Subcutaneous abdominal adipose tissue (tissue), 5 donors: Measurements from ENCODE around the gene ANGPTL5.

ENCODE experiments used
- H3K27ac ChIP-seq: one replicate; pipeline ENCODE4 v1.7.0; 2013; ENCODE audit warnings: low read depth, mild to moderate bottlenecking, inconsistent platforms, low read length, moderate library complexity
- H3K27me3 ChIP-seq, 5 donors: one replicate each; pipeline ENCODE4 v1.7.0; 2013; ENCODE audit warnings: low read length in 5 of 5, inconsistent platforms in 1 of 5; ENCODE audit not compliant: control insufficient read depth in 5 of 5, insufficient read depth in 4 of 5
- H3K36me3 ChIP-seq, 5 donors: one replicate each; pipeline ENCODE4 v1.7.0; 2013; ENCODE audit warnings: low read length in 5 of 5; ENCODE audit not compliant: control insufficient read depth in 5 of 5, insufficient read depth in 5 of 5
- H3K4me1 ChIP-seq, 5 donors: one replicate each; pipeline ENCODE4 v1.7.0; 2013; ENCODE audit warnings: low read length in 5 of 5, mild to moderate bottlenecking in 3 of 5, moderate library complexity in 1 of 5; ENCODE audit not compliant: control insufficient read depth in 5 of 5, insufficient read depth in 5 of 5
- H3K4me3 ChIP-seq, 5 donors: one replicate each; pipeline ENCODE4 v1.7.0; 2013; ENCODE audit warnings: low read length in 5 of 5, low read depth in 1 of 5
- H3K9ac ChIP-seq, 5 donors: one replicate each; pipeline ENCODE4 v1.7.0; 2013; ENCODE audit warnings: low read length in 5 of 5, mild to moderate bottlenecking in 4 of 5, moderate library complexity in 3 of 5
- H3K9me3 ChIP-seq, 5 donors: one replicate each; pipeline ENCODE4 v1.7.0; 2013; ENCODE audit warnings: low read length in 5 of 5; ENCODE audit not compliant: control insufficient read depth in 5 of 5
- donor health status: healthy.
- donor health status: healthy.
- donor health status: healthy.
- donor health status: healthy.
- donor health status: healthy.

Gene ANGPTL5

DNA sequence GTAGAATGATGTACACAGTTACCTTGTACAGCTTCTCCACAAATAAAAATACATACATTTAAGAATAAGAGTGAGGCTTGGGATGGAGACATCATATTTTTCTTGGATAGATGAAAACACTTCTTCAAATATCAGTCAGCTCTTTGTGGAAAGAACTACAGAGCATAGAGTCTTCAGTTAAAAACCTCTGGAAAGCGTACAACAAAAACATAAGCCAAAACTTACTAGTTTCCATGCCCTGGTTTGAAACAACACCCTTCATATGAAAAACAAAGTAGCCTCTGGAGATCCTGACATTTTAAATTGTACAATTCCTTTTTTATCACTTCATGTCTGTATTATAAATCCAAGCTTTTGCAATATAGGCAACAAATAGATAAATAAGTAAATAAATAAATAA, 8.5 kb downstream of the ANGPTL5 start:
- H3K27me3 ChIP-seq = no peaks in the 10 kb centered on the region
- peaks cover 0 to 5% (median 0%) of the 10 kb centered on the region in 5 donors for H3K4me1 ChIP-seq
- no peak overlapping the region for H3K27ac ChIP-seq
- H3K9ac ChIP-seq = no peak overlapping the region
- H3K9me3 ChIP-seq = no peaks in the 10 kb centered on the region
- no peaks in the 10 kb centered on the region for H3K36me3 ChIP-seq
- no peak overlapping the region for H3K4me3 ChIP-seq

DNA sequence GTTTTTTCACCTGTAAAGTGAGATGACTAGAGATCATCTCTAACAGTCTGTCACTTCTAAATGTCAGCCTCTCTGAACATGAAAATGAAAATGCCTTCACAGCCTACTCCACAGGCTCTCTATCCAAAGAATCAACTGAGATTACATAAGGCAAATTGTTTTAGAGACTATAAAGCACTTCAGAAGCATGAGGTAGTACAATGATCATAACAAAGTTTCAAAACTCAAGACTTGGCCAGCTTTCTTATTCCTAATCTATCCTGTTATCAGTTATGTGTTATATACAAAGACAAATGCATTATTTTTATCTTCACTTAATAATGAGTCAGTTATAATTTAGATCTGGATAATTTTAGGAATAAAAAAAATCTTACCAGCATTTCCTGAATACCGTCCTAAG, 21.8 kb downstream of the ANGPTL5 start:
- H3K4me1 ChIP-seq = no peaks in the 10 kb centered on the region
- no peak overlapping the region for H3K4me3 ChIP-seq
- no peak overlapping the region for H3K9ac ChIP-seq
- no peaks in the 10 kb centered on the region for H3K9me3 ChIP-seq
- H3K36me3 ChIP-seq = no peaks in the 10 kb centered on the region
- no peaks in the 10 kb centered on the region for H3K27me3 ChIP-seq
- no peak overlapping the region for H3K27ac ChIP-seq

- H3K9ac ChIP-seq = no peak overlapping the region
- no peaks in the 10 kb centered on the region for H3K9me3 ChIP-seq
- H3K4me1 ChIP-seq = no peaks in the 10 kb centered on the region
- no peak overlapping the region for H3K27ac ChIP-seq
- no peaks in the 10 kb centered on the region for H3K27me3 ChIP-seq
- no peak overlapping the region for H3K4me3 ChIP-seq
- no peaks in the 10 kb centered on the region for H3K36me3 ChIP-seq
These were observed 26.6 kb downstream of the ANGPTL5 start for GRCh38 chr11:101889767-101890166.

DNA sequence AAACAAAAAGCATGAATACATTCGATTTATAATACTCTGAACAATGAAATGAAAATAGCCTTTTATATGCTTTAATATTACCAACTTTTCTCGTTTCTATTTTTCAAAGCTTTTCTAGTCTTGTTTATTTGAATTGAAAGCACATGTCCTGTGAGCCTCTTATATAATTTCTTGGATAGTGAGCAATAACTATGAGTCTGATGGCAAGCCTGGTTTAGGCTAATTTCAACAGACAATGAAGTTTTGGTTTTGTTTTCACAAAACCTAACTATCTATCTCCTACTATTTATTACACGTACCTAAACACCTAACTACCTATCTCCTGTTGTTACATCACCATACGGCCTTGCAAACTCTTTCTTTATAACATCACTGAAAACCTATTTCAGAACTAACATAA, 30.7 kb downstream of the ANGPTL5 start:
- Histone ChIP-seq H3K27me3 (no peaks in the 10 kb centered on the region), H3K4me3 (no peak overlapping the region), H3K9me3 (no peaks in the 10 kb centered on the region), H3K9ac (no peak overlapping the region), H3K36me3 (no peaks in the 10 kb centered on the region), H3K4me1 (no peaks in the 10 kb centered on the region), H3K27ac (no peak overlapping the region)

- H3K27ac ChIP-seq = no peak overlapping the region
- no peaks in the 10 kb centered on the region for H3K36me3 ChIP-seq
- no peak overlapping the region for H3K4me3 ChIP-seq
- H3K4me1 ChIP-seq = no peaks in the 10 kb centered on the region
- no peaks in the 10 kb centered on the region for H3K9me3 ChIP-seq
- no peaks in the 10 kb centered on the region for H3K27me3 ChIP-seq
- no peak overlapping the region for H3K9ac ChIP-seq
These were observed 34.7 kb downstream of the ANGPTL5 start for GRCh38 chr11:101881586-101881985.

GRCh38 chr11:101880222-101880621, 36.1 kb downstream of the ANGPTL5 start:
- no peak overlapping the region for H3K9ac ChIP-seq
- H3K36me3 ChIP-seq = no peaks in the 10 kb centered on the region
- H3K4me1 ChIP-seq = no peaks in the 10 kb centered on the region
- H3K9me3 ChIP-seq = no peaks in the 10 kb centered on the region
- no peaks in the 10 kb centered on the region for H3K27me3 ChIP-seq
- H3K27ac ChIP-seq = no peak overlapping the region
- H3K4me3 ChIP-seq = no peak overlapping the region

GRCh38 chr11:101872171-101872882, 44.0 kb downstream of the ANGPTL5 start:
- H3K36me3 ChIP-seq = no peaks in the 10 kb centered on the region
- no peaks in the 10 kb centered on the region for H3K9me3 ChIP-seq
- H3K4me3 ChIP-seq = no peak overlapping the region
- H3K27me3 ChIP-seq = no peaks in the 10 kb centered on the region
- no peaks in the 10 kb centered on the region for H3K4me1 ChIP-seq
- no peak overlapping the region for H3K27ac ChIP-seq
- H3K9ac ChIP-seq = no peak overlapping the region

DNA sequence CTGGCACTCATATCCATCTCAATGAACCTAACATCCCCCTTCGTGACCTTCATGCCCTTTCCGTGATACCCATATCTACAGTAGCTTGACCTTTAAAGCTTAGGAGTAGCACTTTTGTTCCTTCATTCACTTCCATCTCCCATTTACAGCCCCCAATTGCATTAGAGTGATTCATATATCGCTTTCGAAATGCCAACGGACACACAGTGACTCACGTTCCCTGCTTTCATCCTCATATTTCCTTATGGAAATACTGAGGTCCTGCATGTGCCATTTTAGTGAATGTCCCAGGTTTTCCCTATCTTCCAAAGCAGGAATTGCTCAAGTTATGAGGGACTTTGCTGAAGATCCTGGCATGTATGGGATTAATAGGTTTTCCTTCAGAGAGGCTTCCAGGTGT, 45.8 kb downstream of the ANGPTL5 start:
- H3K4me1 ChIP-seq = no peaks in the 10 kb centered on the region
- no peaks in the 10 kb centered on the region for H3K9me3 ChIP-seq
- no peaks in the 10 kb centered on the region for H3K27me3 ChIP-seq
- no peak overlapping the region for H3K4me3 ChIP-seq
- no peak overlapping the region for H3K27ac ChIP-seq
- no peaks in the 10 kb centered on the region for H3K36me3 ChIP-seq
- no peak overlapping the region for H3K9ac ChIP-seq

DNA sequence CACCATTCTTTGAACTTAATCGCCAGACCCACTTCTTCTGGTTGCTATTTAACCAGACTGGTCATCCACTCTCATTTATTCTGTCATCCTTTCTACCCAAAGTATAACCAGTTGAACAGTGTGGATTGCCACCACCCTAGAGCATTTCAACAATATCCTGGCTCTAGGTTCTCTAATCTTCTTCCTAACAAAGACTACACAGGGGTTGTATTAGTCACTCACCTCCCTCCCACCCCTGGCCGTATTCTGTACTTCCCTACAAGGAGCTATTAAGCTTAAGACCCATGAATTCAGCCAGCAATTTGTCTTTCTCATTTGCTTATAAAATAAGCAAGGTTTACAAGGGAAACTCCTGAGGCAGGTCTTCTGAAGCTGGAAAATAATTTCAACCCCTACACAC, 48.4 kb downstream of the ANGPTL5 start:
- Histone ChIP-seq H3K4me3 (no peak overlapping the region), H3K9ac (no peak overlapping the region), H3K4me1 (no peaks in the 10 kb centered on the region), H3K27ac (no peak overlapping the region), H3K36me3 (no peaks in the 10 kb centered on the region), H3K27me3 (no peaks in the 10 kb centered on the region), H3K9me3 (peaks cover 0 to 3% (median 0%) of the 10 kb centered on the region in 5 donors)

GRCh38 chr11:101866619-101867491, 49.5 kb downstream of the ANGPTL5 start:
- Histone ChIP-seq H3K27me3 (no peaks in the 10 kb centered on the region), H3K4me3 (no peak overlapping the region), H3K27ac (no peak overlapping the region), H3K4me1 (no peaks in the 10 kb centered on the region), H3K9ac (no peak overlapping the region), H3K9me3 (peaks cover 0 to 3% (median 0%) of the 10 kb centered on the region in 5 donors), H3K36me3 (no peaks in the 10 kb centered on the region)
